AG09309 (cell line): ENCODE data around the gene C22orf42.
"Not testable (repeated sequence)": the region's sequence is repeated elsewhere in the genome, so short reads cannot be mapped to it uniquely, and the experiment has no call there.

ENCODE experiments used
- DNase-seq: peaks from one replicate; pipeline ENCODE4 v3.0.0-alpha.2; 2010; ENCODE audit warnings: low read depth
- H3K4me3 ChIP-seq: 2 replicates; pipeline ENCODE4 v1.5.1; 2011; ENCODE audit warnings: mild to moderate bottlenecking, low read depth, low read length, moderate library complexity; ENCODE audit not compliant: control insufficient read depth
- CTCF ChIP-seq: IDR thresholded peaks from 2 replicates; pipeline ENCODE4 v1.5.1; 2011; ENCODE audit warnings: mild to moderate bottlenecking, low read depth, low read length, inconsistent platforms; ENCODE audit not compliant: insufficient read depth, control insufficient read depth; ENCODE audit errors: missing control alignments

The C22orf42 gene

GRCh38 chr22:32181043-32181442, 21.9 kb upstream of the C22orf42 start:
- TF ChIP-seq CTCF = no peak
- no peak for DNase-seq
- no peak overlapping the region for H3K4me3 ChIP-seq

- no peak for DNase-seq
- no peak for TF ChIP-seq CTCF
- no peak overlapping the region for H3K4me3 ChIP-seq
Observed at GRCh38 chr22:32177221-32177765, 18.2 kb upstream of the C22orf42 start.

- no peak overlapping the region for H3K4me3 ChIP-seq
- no peak for DNase-seq
- no peak for TF ChIP-seq CTCF
Observed at GRCh38 chr22:32175683-32176644, 16.9 kb upstream of the C22orf42 start.

GRCh38 chr22:32175115-32175514, 16.0 kb upstream of the C22orf42 start:
- TF ChIP-seq CTCF = no peak
- no peak overlapping the region for H3K4me3 ChIP-seq
- DNase-seq = no peak

GRCh38 chr22:32165681-32166080, 6.6 kb upstream of the C22orf42 start:
- TF ChIP-seq CTCF = no peak
- DNase-seq = no peak
- H3K4me3 ChIP-seq = no peak overlapping the region

- no peak overlapping the region for H3K4me3 ChIP-seq
- DNase-seq = no peak
- TF ChIP-seq CTCF = no peak
Observed at GRCh38 chr22:32164075-32164860, 5.2 kb upstream of the C22orf42 start.

GRCh38 chr22:32160411-32160810, 1.3 kb upstream of the C22orf42 start:
- H3K4me3 ChIP-seq, DNase-seq: not testable (repeated sequence)

- H3K4me3 ChIP-seq, DNase-seq: not testable (repeated sequence)
Observed at GRCh38 chr22:32157632-32158031, 1.5 kb downstream of the C22orf42 start.

GRCh38 chr22:32154727-32155126, 4.4 kb downstream of the C22orf42 start:
- not testable (repeated sequence) for H3K4me3 ChIP-seq, DNase-seq

GRCh38 chr22:32151641-32152040, 7.5 kb downstream of the C22orf42 start:
- DNase-seq, H3K4me3 ChIP-seq: not testable (repeated sequence)
